Natural killer cell (primary cell): Measurements from ENCODE around the gene PLD4. TPM values are rescaled to one million over a fixed set of nuclear protein-coding genes. Genes with fewer than 3 reads are reported as not detected.
A peak's percentile ranks its signal among the peaks of the same experiment; 100 is the strongest.

ENCODE experiments used
- ATAC-seq, 3 donors: fragments of 150-1000 bp in 2 of 3; fragments of 200-7000 bp in 1 of 3; cut with Tn5 transposase; 1 replicate in 1 of 3; 2 replicates in 2 of 3; pipeline ENCODE4 v1.10.0; 2021; ENCODE audit warnings: mild to moderate bottlenecking in 2 of 3, moderate library complexity in 2 of 3
- DNase-seq, 2 donors: peaks; one replicate each; pipeline versions ENCODE4 v3.0.0 to v3.0.0-alpha.2; 2013 to 2021; ENCODE audit warnings: mixed read lengths in 1 of 2
- H3K27ac ChIP-seq: one replicate; pipeline ENCODE4 v1.5.1; 2013; ENCODE audit warnings: mild to moderate bottlenecking, low read length
- H3K27me3 ChIP-seq: one replicate; pipeline ENCODE4 v1.6.1; 2013; ENCODE audit warnings: low read length; ENCODE audit not compliant: control insufficient read depth, insufficient read depth
- H3K36me3 ChIP-seq: one replicate; pipeline ENCODE4 v1.6.1; 2013; ENCODE audit warnings: low read length; ENCODE audit not compliant: control insufficient read depth, insufficient read depth
- H3K4me1 ChIP-seq: one replicate; pipeline ENCODE4 v1.6.1; 2013; ENCODE audit warnings: low read length; ENCODE audit not compliant: control insufficient read depth, insufficient read depth
- H3K4me3 ChIP-seq: one replicate; pipeline ENCODE4 v1.5.1; 2013; ENCODE audit warnings: low read length
- H3K9me3 ChIP-seq: one replicate; pipeline ENCODE4 v1.6.1; 2013; ENCODE audit warnings: low read length; ENCODE audit not compliant: control insufficient read depth, insufficient read depth
- H3K27ac Mint-ChIP-seq, 2 donors: one replicate each; pipeline ENCODE4 v1.8.0; 2022; ENCODE audit warnings: mild to moderate bottlenecking in 2 of 2, mixed read lengths in 2 of 2, moderate library complexity in 1 of 2
- H3K27me3 Mint-ChIP-seq, 2 donors: one replicate each; pipeline ENCODE4 v1.8.0; 2022; ENCODE audit warnings: low read depth in 2 of 2, mixed read lengths in 2 of 2
- H3K36me3 Mint-ChIP-seq: one replicate; pipeline ENCODE4 v1.8.0; 2022; ENCODE audit warnings: mixed read lengths
- H3K4me1 Mint-ChIP-seq, 2 donors: one replicate each; pipeline ENCODE4 v1.8.0; 2022; ENCODE audit warnings: mixed read lengths in 2 of 2
- H3K4me3 Mint-ChIP-seq: one replicate; pipeline ENCODE4 v1.8.0; 2022; ENCODE audit warnings: mild to moderate bottlenecking, moderate library complexity, mixed read lengths
- H3K9me3 Mint-ChIP-seq, 2 donors: one replicate each; pipeline ENCODE4 v1.8.0; 2022; ENCODE audit warnings: mixed read lengths in 2 of 2
- CTCF ChIP-seq: fragments of 200-600 bp; IDR thresholded peaks from one replicate; pipeline ENCODE4 v1.8.0; 2022; ENCODE audit warnings: antibody characterized with exemption
- WGBS: methylation state at CpG from one replicate; pipeline ENCODE4 v1.1.7; 2013; ENCODE audit warnings: missing lambda C conversion rate; ENCODE audit not compliant: insufficient coverage; 5-methylcytosine and 5-hydroxymethylcytosine counted together
- intact Hi-C: fragments of 100-400 bp; cut with micrococcal nuclease; formaldehyde crosslinking; loops from one replicate; pipeline ENCODE4 v1.14.2; 2022
- total RNA-seq, 4 donors: library from RNA; stranded (reverse); fragments of 120-200 nt in 1 of 4; gene quantifications; one replicate each; pipeline versions ENCODE4 v1.2.3 to v1.2.4, GENCODE V29; 2013 to 2022

Gene PLD4
- total RNA-seq, 3 donors from 2014 or later (not counting 1 experiment from before 2014, with no cell fraction given) = 1.7 to 7.2 (median 2.9) TPM

- no peak overlapping the region for H3K27ac Mint-ChIP-seq
- Histone ChIP-seq H3K9me3 (no peaks in the 10 kb centered on the region), H3K27me3 (peaks cover 15% of the 10 kb centered on the region), H3K4me1 (peaks cover 21% of the 10 kb centered on the region), H3K27ac (no peak overlapping the region), H3K4me3 (no peak overlapping the region), H3K36me3 (no peaks in the 10 kb centered on the region)
- no peaks in the 10 kb centered on the region for H3K9me3 Mint-ChIP-seq
- H3K4me1 Mint-ChIP-seq = peaks cover 11 to 30% of the 10 kb centered on the region in 2 donors
- TF ChIP-seq CTCF = no peak
- ATAC-seq (no peak), DNase-seq (no peak)
- intact Hi-C loops = no loop called here
- H3K27me3 Mint-ChIP-seq = peaks cover 7 to 22% of the 10 kb centered on the region in 2 donors
- WGBS = 93% methylated on average over 22 of the region's 22 CpGs
- no peak overlapping the region for H3K4me3 Mint-ChIP-seq
- no peaks in the 10 kb centered on the region for H3K36me3 Mint-ChIP-seq
Measured at GRCh38 chr14:104980611-104981531, 56.2 kb downstream of the PLD4 start.

- WGBS = 77% methylated on average over 17 of the region's 17 CpGs
- no peak for DNase-seq
- no peak for TF ChIP-seq CTCF
- Histone ChIP-seq H3K9me3 (no peaks in the 10 kb centered on the region), H3K27me3 (peaks cover 9% of the 10 kb centered on the region), H3K4me3 (no peak overlapping the region), H3K27ac (no peak overlapping the region), H3K36me3 (no peaks in the 10 kb centered on the region), H3K4me1 (peaks cover 24% of the 10 kb centered on the region)
- H3K27ac Mint-ChIP-seq = peak overlapping the region in 1 of 2 donors; percentile 13
- no peaks in the 10 kb centered on the region for H3K36me3 Mint-ChIP-seq
- no peaks in the 10 kb centered on the region for H3K9me3 Mint-ChIP-seq
- no peak for ATAC-seq
- peaks cover 5 to 24% of the 10 kb centered on the region in 2 donors for H3K4me1 Mint-ChIP-seq
- H3K4me3 Mint-ChIP-seq = no peak overlapping the region
- intact Hi-C loops = no loop called here
- H3K27me3 Mint-ChIP-seq = peaks cover 0 to 19% of the 10 kb centered on the region in 2 donors
Measured at GRCh38 chr14:104981699-104982541, 57.2 kb downstream of the PLD4 start.

- H3K4me1 ChIP-seq = peaks cover 19% of the 10 kb centered on the region
- intact Hi-C loops = no loop called here
- ATAC-seq = no peak
- peaks cover 0 to 15% of the 10 kb centered on the region in 2 donors for H3K27me3 Mint-ChIP-seq
- H3K27ac Mint-ChIP-seq = no peak overlapping the region
- H3K4me1 Mint-ChIP-seq = peaks cover 1 to 19% of the 10 kb centered on the region in 2 donors
- no peaks in the 10 kb centered on the region for H3K36me3 Mint-ChIP-seq
- DNase-seq = no peak
- H3K9me3 ChIP-seq = no peaks in the 10 kb centered on the region
- H3K9me3 Mint-ChIP-seq = no peaks in the 10 kb centered on the region
- no peak overlapping the region for H3K4me3 Mint-ChIP-seq
- no peak overlapping the region for H3K4me3 ChIP-seq
- no peaks in the 10 kb centered on the region for H3K36me3 ChIP-seq
- 83% methylated on average over 10 of the region's 10 CpGs for WGBS
- H3K27me3 ChIP-seq = peaks cover 2% of the 10 kb centered on the region
- TF ChIP-seq CTCF = no peak
- no peak overlapping the region for H3K27ac ChIP-seq
Measured at GRCh38 chr14:104982548-104983230, 58.0 kb downstream of the PLD4 start.

Other genes starting within 250 kb of the PLD4 start
- gene INF2, start 235.3 kb upstream of the PLD4 start, total RNA-seq = 10 to 100 TPM; 12.7 to 21.9 (median 15.3) TPM
- 1 to 10 TPM; 2.1 to 2.7 (median 2.5) TPM for gene ADSS1, start 200.7 kb upstream of the PLD4 start, total RNA-seq
- gene SIVA1, start 171.7 kb upstream of the PLD4 start, total RNA-seq = 10 to 100 TPM; 59.7 to 74.8 (median 59.8) TPM
- gene AKT1, start 129.1 kb upstream of the PLD4 start, total RNA-seq = 100 to 1,000 TPM; 152 to 163 (median 153) TPM
- gene ZBTB42, start 123.8 kb upstream of the PLD4 start, total RNA-seq = 1 to 10 TPM; 3.6 to 4.5 (median 3.7) TPM
- gene CEP170B, start 59.6 kb upstream of the PLD4 start, total RNA-seq = under 1 TPM; 0.24 to 0.72 (median 0.30) TPM
- under 1 TPM in 1 of 3 donors, not detected in 2; 0.05 TPM for gene AHNAK2, start 53.5 kb downstream of the PLD4 start, total RNA-seq
- gene CLBA1, start 60.9 kb downstream of the PLD4 start, total RNA-seq = 1 to 10 TPM; 1.2 to 1.8 (median 1.3) TPM
- 10 to 100 TPM; 10.3 to 20.7 (median 16.6) TPM for gene CDCA4, start 96.2 kb downstream of the PLD4 start, total RNA-seq
- 10 to 100 TPM; 18.2 to 30.3 (median 26.7) TPM for gene GPR132, start 140.6 kb downstream of the PLD4 start, total RNA-seq
- 1 to 10 TPM; 3.5 to 6.6 (median 6.1) TPM for gene JAG2, start 243.9 kb downstream of the PLD4 start, total RNA-seq